GM10847 (cell line): Measurements from ENCODE around the gene EDNRA.

ENCODE experiments used
- POLR2A ChIP-seq: IDR thresholded peaks from 2 replicates; pipeline ENCODE4 v1.6.1; 2011; ENCODE audit not compliant: insufficient read length; ENCODE audit errors: extremely low read depth

Gene EDNRA

DNA sequence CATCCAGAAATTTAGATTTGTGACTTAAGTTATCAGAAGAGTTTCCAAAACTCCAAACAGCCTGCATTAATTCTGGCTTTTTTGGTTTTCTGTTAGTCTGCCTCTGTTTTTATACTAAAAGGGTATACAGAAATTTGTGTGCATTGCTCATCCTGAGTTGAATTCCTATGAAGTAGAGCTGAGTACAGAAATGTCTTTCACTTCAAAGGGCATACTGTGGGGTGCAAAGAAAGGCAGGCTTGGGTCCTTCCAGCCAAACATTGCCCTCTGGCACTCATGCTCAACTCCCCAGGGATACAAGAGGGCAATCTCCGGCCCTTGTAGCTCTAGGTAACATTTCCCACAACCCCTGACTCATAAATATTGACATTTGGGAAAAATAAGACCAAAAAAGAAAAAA lies 108.7 kb downstream of the EDNRA start:
- no peak for TF ChIP-seq POLR2A

DNA sequence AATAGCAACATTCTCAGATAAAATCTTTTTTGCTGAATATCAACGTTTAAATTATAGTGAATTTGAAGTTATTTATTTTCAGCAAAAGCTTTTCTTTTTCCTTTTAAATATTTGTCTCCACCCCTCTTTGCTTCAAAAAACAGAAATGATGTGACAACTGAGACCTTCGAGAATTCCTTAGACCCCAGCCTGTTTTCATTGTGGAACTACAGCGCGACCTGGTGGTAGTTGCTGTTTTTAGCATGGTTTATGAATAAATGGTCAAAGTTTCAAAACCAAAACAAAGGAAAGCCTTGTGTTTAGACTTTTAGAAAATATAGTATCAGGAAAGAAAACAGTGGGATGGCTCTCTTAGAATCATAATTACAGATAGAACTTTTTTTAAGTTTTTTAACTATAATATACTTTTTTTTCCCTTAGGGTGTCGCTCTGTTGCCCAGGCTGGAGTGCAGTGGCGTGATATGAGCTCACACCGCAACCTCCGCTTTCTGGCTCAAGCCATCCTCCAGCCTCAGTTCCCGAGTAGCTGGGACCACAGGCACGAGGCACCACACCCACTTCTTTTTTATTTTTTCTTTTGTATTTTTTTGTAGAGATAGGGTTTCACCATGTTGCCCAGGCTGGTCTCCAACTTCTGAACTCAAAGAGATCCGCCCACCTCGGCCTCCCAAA lies 109.5 kb downstream of the EDNRA start:
- no peak for TF ChIP-seq POLR2A

DNA sequence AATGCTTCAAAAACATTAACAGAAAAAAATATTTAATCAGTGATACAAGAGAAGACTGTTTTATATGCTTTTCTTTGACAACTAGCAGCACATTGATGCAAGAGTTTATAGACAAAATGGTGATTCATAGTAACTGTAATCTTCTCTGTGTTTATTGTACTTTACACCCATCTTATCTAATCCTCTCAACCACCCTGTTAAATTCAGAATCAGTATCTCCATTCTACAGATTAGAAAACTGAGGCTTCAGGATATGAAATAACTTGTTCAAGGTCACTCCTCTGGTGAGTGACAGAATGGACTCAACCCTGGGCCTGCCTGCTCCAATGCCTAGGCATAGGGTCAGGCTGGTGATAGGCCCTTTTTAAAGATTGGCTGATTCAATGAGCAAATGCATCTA lies 110.2 kb downstream of the EDNRA start:
- TF ChIP-seq POLR2A: no peak

DNA sequence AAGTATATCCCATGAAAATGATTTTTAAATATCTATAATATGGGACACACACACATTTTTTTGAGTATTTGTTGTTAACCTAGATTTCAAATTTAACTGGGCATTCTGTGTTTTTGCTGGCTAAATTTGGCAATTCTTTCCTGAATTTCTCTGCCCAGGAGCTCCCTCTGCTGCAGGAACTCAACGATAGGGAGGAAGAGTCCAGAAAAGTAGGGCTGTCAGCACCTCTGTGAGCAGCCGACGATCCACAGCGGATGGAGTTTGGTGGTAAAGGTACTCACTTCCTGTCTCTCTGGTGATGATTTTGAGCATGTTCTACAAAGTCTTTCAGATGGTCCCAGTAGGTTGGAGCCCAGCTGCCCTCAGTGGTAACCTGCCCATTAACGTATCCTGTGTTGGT lies 113.2 kb downstream of the EDNRA start:
- TF ChIP-seq POLR2A: no peak
